NB4 (cell line): Measurements from ENCODE around the gene HTRA1.

Experiments
- CTCF ChIP-seq: IDR thresholded peaks from one replicate; pipeline ENCODE4 v1.5.1; 2012; ENCODE audit warnings: low read depth, low read length
- MAX ChIP-seq: IDR thresholded peaks from 2 replicates; pipeline ENCODE4 v1.6.1; 2011; ENCODE audit warnings: low read depth, low read length
- POLR2A ChIP-seq: IDR thresholded peaks from 2 replicates; pipeline ENCODE4 v1.6.1; 2011; ENCODE audit warnings: mild to moderate bottlenecking; ENCODE audit not compliant: insufficient read length; ENCODE audit errors: extremely low read depth

- TF ChIP-seq CTCF: no peak
- no peak for TF ChIP-seq MAX
- no peak for TF ChIP-seq POLR2A
Observed at GRCh38 chr10:122485670-122486069, 24.3 kb downstream of the HTRA1 start.
